HG03342 (cell line): ENCODE data around the gene MPRIP.

ENCODE experiments used
- ATAC-seq: cut with Tn5 transposase; IDR thresholded peaks from one replicate; pipeline ENCODE4 v1.9.1; 2021; ENCODE audit warnings: mild to moderate bottlenecking, moderate library complexity; ENCODE audit not compliant: unreplicated experiment

Gene MPRIP

DNA sequence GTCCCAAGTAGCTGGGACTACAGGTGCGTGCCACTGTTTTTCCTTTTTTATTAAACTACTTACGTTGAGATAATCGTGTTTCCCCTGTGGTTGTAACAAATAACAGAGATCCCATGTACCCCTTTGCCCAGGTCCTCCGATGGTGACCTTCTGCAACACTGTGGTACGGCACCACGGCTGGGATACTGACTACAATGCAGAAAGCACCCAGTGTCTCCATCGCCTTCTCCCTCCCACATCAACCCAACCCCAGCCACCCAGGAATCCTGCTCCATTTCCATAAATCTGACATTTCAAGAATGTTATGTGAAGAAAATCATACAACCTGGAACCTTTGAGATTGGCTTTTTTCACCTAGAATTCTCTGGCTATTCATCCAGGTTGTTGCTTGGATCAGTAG, 22.1 kb downstream of the MPRIP start:
- ATAC-seq = no peak

DNA sequence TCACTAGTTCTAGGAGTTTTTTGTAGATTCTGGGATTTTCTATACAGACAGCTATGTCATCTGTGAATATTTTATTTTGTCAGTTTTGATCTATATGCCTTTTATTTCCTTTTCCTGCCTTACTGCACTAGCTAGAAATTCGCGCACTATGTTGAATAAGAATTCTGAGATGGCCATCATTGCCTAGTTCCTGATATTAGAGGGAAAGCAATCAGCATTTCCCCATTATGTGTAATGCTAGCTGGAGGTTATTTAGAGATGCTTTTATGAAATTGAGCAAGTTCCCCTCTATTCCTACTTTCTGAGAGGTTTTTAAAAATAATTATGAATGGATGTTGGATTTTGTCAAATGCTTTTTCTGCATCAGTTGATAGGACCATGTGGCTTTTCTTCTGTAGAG, 23.8 kb downstream of the MPRIP start:
- no peak for ATAC-seq

DNA sequence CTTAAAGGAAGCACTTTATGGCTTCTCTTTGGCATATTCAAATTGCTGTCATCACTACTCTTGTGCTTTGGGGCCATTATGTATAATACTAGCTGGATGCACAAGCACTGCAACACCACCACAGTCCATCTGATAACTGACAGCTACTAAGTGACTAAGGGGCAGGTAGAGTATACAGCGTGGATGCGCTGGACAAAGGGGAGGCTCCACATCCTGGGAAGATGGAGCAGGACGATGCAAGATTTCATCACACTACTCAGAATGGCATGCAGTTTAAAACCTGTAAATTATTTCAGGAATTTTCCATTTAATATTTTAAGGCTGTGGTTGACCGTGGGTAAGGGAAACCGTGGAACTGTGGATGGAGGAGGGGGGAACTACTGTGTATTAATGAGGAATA, 25.0 kb downstream of the MPRIP start:
- ATAC-seq = no peak

GRCh38 chr17:17069849-17070248, 27.6 kb downstream of the MPRIP start:
- no peak for ATAC-seq

DNA sequence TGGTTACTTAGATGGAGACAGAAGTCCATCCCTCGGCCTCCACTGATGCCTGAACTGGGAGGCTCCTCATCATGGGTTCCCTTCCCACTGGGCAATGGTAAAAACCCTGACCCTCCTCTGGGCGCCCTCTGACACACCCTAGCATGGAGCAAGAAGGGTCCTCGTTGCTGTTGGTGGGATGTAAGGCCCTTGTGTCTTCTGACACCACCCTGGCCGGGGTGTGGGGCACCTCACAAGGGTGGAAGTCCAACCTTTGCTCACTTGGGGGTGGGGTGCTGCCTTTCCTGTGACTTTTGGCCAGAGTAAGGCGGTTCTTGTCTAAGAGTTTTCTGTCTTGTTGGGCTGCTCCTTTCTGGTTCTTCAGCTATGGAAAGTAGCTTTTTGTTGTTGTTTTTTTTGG, 28.7 kb downstream of the MPRIP start:
- ATAC-seq = no peak

DNA sequence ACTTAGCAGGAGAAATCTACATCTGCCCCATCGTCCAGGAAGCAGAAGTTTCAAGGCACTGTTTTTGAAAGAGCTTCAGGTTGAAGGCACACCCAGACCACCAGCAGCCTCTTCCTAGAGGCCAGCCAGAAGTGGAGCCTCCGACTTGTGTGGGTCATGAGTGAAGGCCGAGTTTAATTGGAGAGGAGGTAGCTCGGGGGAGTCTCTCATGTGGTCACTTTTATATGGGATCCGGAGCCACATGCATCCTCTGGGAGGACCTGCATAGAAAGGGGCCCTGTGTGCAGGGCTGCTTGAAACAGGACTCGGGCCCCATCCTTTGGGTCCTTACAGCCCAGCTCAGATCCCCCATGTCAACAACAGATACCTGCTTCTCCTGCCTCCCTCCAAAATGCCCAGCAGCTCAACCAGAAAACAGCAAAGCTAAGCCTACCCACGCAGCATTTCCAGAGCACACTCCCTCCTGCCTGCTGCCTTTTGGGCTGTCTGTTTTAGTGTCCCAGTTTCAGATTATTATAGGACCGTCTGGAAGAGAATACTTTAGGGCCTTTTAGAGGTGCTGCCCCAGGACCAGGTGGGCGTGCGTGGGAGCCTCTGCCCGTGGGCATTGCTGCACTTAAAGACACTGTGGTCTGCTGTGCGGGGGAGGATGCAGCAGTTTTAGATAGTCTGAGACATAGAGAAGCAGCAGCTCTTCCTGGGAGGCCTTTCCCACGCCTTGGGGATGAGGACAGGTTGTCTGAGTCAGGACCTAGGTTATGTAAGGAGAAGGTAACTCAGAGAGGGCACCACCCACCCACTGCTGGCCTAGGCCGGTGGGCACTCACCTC, 29.5 kb downstream of the MPRIP start:
- no peak for ATAC-seq

GRCh38 chr17:17072546-17072945, 30.3 kb downstream of the MPRIP start:
- no peak for ATAC-seq

- no peak for ATAC-seq
Measured at GRCh38 chr17:17073030-17073564, 30.8 kb downstream of the MPRIP start.

DNA sequence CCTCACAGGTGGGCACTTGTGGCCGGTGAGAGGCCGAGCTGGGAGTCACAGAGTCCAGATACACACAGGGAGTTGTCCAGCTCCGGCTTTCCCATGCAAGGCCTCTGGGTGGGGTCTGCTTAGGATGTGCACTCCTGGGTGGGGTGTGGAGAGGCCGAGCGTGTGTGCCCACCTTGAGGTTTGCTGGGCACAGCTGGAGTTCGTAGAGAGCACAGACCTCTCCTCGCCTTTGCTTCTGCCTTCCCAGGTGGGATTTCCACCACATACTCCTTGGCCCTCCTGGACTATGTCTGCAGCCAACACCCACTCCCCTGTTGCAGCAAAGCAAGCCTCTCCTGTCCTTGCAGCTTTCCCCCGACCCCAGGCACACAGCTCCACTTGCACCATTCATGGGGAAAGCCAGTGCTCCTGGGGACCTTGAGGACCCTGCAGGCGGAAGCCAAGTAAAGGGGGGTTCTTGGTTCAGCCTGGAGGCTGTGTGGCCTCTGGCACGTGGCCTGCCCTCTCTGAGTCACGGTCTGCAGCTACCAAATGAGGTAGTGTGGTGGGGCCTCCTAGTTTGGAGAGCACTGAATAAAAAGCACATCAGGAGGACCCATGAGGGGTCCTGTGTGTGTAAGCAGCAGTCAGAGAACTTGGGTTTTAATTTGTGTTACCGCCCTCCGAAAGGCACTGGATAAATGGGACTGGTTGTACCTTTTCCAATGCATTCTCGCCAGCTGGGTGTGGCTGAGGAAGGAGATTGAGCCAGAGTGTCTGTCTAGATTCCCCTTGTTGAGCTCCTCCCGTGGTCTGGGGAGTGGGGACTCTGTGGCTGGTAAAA, 31.5 kb downstream of the MPRIP start:
- no peak for ATAC-seq

- ATAC-seq = no peak
Measured at GRCh38 chr17:17075125-17075781, 33.0 kb downstream of the MPRIP start.

DNA sequence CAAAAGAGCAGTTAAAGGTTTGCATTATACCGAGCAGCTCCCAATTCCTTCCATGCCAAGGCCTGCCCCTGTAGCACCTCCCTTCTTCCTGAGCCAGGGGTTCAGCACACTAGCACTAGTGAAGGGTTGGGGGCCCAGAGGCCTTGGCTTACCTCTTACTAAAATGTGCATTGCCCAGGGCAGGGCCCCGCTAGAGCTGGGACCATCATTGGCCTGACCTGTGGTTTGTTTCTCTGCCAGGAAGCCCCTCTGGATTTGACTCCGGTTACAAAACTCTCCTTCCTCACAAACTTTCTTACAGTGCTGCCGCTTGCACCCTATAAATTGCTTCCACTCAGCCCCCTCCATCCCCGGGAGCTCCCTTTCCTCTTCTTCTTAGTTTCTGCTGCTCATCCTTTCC, 33.8 kb downstream of the MPRIP start:
- no peak for ATAC-seq

GRCh38 chr17:17077101-17077500, 34.8 kb downstream of the MPRIP start:
- ATAC-seq = no peak

DNA sequence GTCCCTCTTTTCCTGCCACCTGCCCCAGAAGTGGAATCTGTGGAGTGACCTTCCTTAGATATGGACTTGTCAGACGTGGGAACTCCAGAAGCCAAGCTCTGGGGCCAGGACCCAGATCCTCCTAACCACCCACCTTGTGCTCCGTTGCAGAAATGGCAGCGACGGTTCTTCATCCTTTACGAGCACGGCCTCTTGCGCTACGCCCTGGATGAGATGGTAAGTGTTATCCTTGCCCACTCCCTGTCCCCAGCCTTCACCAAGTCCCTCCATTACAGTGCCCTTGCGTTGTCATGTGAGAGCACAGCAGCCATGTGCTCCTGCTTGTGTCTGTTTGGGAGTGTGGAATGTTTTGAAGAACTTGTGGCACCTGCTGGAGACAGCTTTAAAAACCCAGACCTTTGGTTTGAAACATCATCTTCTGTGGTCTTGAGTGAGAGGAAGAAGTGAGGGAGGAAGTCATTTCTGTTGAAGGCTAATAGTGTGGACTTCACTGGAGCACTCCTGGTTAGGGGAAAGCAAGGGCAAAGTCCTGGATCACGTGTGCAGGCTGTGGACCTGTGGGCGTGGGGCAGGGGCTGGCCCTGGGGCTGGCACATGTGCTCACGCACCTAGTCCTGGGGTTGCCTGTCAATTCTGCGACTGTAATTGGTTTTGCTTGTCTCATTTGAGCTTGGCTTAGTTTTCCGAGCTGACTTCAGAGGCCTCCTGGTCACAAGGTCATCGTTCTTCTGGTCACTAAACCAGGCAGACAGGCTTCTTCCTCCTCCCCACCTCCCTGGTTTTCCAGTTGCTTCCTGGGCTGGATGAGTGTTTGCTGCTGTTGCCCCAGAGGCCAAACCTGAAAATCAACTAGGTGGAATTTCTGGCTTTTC, 35.8 kb downstream of the MPRIP start:
- ATAC-seq = no peak

DNA sequence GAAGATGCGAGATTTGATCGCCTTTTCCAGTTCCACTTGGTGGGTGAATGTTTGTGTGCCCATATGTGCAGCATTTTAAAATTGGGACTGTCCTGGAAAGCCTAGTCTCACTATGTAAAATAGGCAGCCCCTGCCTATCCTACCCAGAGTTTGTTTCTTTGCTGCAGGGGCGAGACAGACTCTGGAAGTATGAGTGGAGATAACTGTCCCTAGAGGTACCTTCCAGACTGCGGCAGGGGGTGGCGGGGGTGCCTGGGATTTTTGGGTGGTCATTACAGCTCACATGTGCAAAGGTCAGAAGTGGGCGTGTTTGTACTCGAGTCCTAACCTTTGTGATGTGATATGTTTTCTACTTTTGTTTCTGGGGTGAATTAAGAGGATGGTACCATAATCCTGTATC, 36.6 kb downstream of the MPRIP start:
- no peak for ATAC-seq

DNA sequence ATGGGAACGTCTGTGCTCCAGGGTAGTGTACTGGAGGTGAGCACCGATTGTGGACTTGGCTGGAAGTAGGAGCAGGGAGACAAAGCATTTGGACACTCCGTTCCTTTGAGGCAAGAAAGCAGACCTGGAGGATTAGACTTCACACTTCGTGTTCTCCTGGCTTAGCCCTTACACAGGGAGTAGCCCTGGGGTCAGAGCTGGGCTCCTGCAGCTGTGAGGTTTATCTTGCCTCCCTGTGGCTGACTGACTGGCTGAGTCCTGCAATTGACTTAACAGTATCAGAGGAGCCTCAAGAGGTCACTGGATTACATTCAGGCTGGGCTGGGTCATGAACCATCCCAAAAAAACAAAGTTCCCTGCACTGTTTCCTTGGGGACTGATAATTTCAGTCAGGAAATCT, 37.1 kb downstream of the MPRIP start:
- no peak for ATAC-seq

DNA sequence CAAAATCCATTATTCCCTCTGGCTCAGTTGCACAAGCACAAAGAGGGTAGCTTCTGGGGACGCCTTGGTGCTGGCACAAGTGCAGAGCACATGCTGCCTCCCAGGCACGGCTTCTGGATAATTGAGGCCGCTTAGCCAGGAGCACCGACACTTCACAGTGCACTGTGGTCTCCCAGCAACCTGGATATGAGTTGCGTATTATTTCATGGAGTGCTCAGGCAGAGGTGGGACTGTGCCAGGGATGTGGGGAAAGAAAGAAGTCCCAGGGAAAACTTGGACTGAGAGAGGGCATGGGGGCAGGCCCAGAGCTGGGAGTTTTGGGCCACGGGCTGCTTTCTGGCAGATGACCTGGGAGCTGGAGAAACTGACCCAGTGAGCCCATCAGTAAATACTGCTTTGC, 37.5 kb downstream of the MPRIP start:
- no peak for ATAC-seq

DNA sequence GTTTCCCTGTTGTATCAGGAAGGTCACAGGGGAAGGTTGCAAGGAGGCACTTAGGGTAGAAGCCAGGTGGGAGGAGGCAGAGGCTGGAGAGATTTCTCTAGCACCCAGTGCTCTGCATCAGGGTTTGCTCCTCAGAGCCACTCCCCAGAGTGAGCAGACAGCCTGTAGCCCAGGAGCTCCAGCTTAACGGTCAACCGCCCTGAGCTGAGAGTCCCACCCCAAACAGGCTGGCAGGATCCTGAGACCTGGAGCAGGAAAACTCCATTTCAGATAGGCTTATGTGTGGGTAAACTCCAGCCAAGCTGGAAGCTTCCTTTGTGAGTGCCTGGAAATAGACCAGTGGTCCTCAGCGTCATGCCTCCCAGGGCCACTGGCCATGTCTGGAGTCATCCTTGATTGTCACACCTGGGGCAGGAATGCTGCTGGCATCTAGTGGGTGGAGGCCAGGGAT, 37.9 kb downstream of the MPRIP start:
- no peak for ATAC-seq

DNA sequence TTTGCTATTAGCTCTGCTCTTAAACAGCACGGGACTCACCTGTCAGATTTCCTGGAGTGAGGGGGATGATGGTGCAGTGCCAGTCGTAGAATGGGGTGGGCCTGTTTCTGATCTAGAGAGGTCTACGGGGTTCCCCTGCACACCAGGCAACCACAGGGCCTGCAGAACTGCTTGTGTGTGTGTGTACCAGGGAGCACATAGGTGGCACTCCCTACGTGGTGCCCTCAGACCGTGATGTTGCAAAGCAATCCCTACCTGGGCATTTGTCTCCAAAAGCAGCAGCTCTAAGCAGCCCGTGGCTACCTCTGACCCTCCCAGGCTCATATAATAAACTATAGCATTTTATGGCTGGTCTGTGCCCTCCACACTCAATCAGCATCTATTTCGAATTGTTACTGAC, 38.5 kb downstream of the MPRIP start:
- no peak for ATAC-seq

DNA sequence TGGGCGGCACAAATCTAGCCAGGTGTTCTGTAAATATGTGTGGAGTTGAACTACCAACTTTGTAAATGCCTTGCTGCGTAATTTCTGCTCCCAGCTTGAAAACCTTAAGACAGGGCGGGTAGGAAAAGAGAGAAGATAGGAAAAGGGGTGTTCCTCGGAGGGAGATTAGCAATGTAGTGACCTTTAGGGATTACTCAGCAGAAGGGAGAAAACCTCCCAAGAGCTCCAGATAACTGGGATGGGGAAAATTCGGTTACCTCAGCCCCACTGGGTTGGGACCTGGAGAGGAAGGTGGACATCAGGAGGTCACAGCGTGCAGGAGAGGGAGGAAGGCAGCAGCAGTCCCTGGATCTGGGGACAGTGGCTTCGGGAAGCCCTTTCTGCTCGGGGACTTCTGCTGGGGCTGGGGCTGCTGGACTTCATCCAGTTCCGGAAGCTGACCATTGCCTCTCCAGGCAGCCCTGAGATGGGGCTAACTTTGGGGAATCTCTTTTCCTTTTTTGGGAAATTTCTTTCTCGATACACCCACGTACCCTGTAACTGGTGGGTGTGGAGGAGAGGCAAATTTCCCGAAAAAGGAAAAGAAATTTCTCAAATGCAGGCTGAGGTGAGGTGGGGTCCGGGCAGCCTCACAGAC, 39.2 kb downstream of the MPRIP start:
- ATAC-seq = no peak

GRCh38 chr17:17082878-17083277, 40.6 kb downstream of the MPRIP start:
- ATAC-seq = no peak
